PC-3 (cell line): ENCODE data around the gene ATP5IF1. TPM values are rescaled to one million over a fixed set of nuclear protein-coding genes. Genes with fewer than 3 reads are reported as not detected.

ENCODE experiments used
- ATAC-seq: fragments of 200-7000 bp; cut with Tn5 transposase; 2 replicates; pipeline ENCODE4 v1.9.1; 2020; ENCODE audit warnings: mild to moderate bottlenecking, moderate library complexity
- BruUV-seq: library from RNA; stranded (reverse); fragments of 400-500 nt; replicated peaks from 2 replicates; lab custom pipeline; 2021; lab: Mats Ljungman, UMichigan
- CTCF ChIA-PET: fragments of 300-600 bp; sonication (Branson Sonifier 250); formaldehyde crosslinking; loops from one replicate; lab custom pipeline; 2022; ENCODE audit warnings: antibody characterized with exemption; lab: Charles Lee
- POLR2A ChIA-PET: fragments of 300-600 bp; sonication (Branson Sonifier 250); formaldehyde crosslinking; loops from one replicate; lab custom pipeline; 2022; ENCODE audit warnings: antibody characterized with exemption; ENCODE audit not compliant: unreplicated experiment; lab: Charles Lee
- DNase-seq: peaks from one replicate; pipeline ENCODE4 v3.0.0-alpha.2; 2015
- H2AFZ ChIP-seq: fragments of 300-600 bp; sonication (generic); 2 replicates; pipeline ENCODE4 v1.6.0; 2016; ENCODE audit warnings: antibody characterized with exemption, low read length
- H3F3A ChIP-seq: fragments of 300-600 bp; sonication (generic); one replicate; pipeline ENCODE4 v1.6.0; 2017; ENCODE audit warnings: antibody characterized with exemption, low read length, control low read depth, mild to moderate bottlenecking; ENCODE audit not compliant: unreplicated experiment
- H3K27ac ChIP-seq: fragments of 300-600 bp; sonication (generic); 2 replicates; pipeline ENCODE4 v1.5.1; 2016; ENCODE audit warnings: mild to moderate bottlenecking, low read length
- H3K27me3 ChIP-seq: fragments of 300-600 bp; sonication (generic); 2 replicates; pipeline ENCODE4 v1.6.1; 2016; ENCODE audit warnings: low read length, mixed read lengths
- H3K36me3 ChIP-seq: fragments of 300-600 bp; sonication (generic); 2 replicates; pipeline ENCODE4 v1.6.1; 2016; ENCODE audit warnings: low read depth, mixed run types, low read length, mixed read lengths
- H3K4me1 ChIP-seq: fragments of 300-600 bp; sonication (generic); 2 replicates; pipeline ENCODE4 v1.5.1; 2016; ENCODE audit warnings: low read length; ENCODE audit not compliant: insufficient read depth
- H3K4me2 ChIP-seq: fragments of 300-600 bp; sonication (generic); 2 replicates; pipeline ENCODE4 v1.6.0; 2016; ENCODE audit warnings: low read length
- H3K4me3 ChIP-seq: fragments of 300-600 bp; sonication (generic); 2 replicates; pipeline ENCODE4 v1.5.1; 2016; ENCODE audit warnings: mild to moderate bottlenecking, low read length, mixed read lengths
- H3K79me2 ChIP-seq: fragments of 300-600 bp; sonication (generic); 2 replicates; pipeline ENCODE4 v1.6.1; 2017; ENCODE audit warnings: low read length, mixed read lengths
- H3K9ac ChIP-seq: fragments of 300-600 bp; sonication (generic); 2 replicates; pipeline ENCODE4 v1.6.0; 2016; ENCODE audit warnings: mild to moderate bottlenecking, low read length
- H3K9me2 ChIP-seq: fragments of 300-600 bp; sonication (generic); replicated peaks from 2 replicates; pipeline ENCODE4 v1.6.1; 2016; ENCODE audit warnings: mixed run types, low read length, mixed read lengths
- H3K9me3 ChIP-seq: fragments of 300-600 bp; sonication (generic); 2 replicates; pipeline ENCODE4 v1.6.1; 2016; ENCODE audit warnings: low read length, mixed read lengths
- H4K20me1 ChIP-seq: fragments of 300-600 bp; sonication (generic); 2 replicates; pipeline ENCODE4 v1.6.1; 2016; ENCODE audit warnings: low read length, mixed read lengths
- EZH2 ChIP-seq: fragments of 300-600 bp; sonication (generic); IDR thresholded peaks from one replicate; pipeline ENCODE4 v1.6.1; 2017; ENCODE audit warnings: antibody characterized with exemption, mild to moderate bottlenecking, low read length; ENCODE audit not compliant: unreplicated experiment
- EZH2phosphoT487 ChIP-seq: fragments of 300-600 bp; sonication (generic); IDR thresholded peaks from 2 replicates; pipeline ENCODE4 v1.6.1; 2018; ENCODE audit warnings: mild to moderate bottlenecking, antibody characterized with exemption, low read length, borderline replicate concordance
- intact Hi-C: fragments of 100-400 bp; cut with micrococcal nuclease; formaldehyde crosslinking; loops from 2 replicates; pipeline ENCODE4 v1.9.0; 2023
- total RNA-seq: library from RNA; depleted of rRNA; stranded (reverse); fragments of >200 nt; gene quantifications from 2 replicates; pipeline ENCODE4 v1.2.3, GENCODE V29; 2014
- TF ChIP-seq, protein P1 (sequence below): fragments of 300-600 bp; sonication (generic); conservative IDR thresholded peaks from 2 replicates; pipeline ENCODE4 v1.5.1; 2017; ENCODE audit warnings: antibody characterized with exemption, low read depth, mild to moderate bottlenecking, low read length

ATP5IF1 gene
- total RNA-seq, 1 experiment from 2014 or later: 364 TPM

DNA sequence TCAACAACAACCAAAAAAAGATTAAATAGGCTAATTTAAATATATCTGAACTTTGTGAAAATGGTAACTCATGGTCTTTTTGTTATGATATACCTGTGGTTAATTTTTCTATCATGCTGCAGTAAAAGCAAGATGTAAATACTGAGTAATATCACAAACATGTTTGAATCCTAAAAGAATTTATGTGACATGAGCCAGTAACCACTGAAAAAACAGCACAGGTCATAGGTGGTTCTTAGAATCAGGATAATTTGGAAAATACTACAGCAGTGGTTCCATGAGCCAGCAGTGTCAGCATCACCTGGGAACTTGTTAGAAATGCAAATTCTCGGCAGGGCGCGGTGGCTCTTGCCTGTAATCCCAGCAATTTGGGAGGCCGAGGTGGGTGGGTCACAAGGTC, 4.1 kb downstream of the ATP5IF1 start:
- intact Hi-C loops: no loop called here

DNA sequence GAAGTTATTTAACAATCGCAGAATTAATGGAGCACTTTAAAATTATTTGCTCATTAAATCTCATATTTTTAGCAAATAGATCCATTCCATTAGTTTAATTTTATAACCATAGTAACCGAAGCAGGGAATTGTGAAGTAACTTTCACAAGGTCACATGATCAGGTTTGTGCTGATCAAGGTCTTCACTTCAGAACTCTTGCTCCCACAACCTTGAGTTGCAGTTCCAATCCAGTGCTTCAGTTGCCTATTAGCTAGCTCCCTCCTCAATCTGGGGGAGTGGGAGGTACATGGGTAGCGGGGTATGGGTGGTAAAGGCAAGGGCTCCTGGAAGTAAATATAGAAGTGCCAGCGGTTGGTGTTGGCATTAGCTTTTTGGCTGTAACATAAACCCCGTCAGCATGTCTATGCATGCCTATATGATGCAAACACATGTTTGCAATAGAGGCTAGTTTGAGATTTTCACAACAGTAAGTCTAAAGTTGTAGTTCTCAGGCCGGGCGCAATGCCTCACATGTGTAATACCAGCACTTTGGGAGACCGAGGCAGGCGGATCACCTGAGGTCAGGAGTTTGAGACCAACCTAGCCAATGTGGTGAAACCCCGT, 5.8 kb downstream of the ATP5IF1 start:
- BruUV-seq: no TSS peak
- DNase-seq (no peak), ATAC-seq (no peak)
- Histone ChIP-seq H3K27ac (no peak overlapping the region), H3K9ac (no peak overlapping the region), H3K4me1 (peaks cover 28% of the 10 kb centered on the region), H3K36me3 (0 out of 2 replicates have a peak, but pooled peaks cover 4% of the 10 kb centered on the region), H3K9me3 (no peaks in the 10 kb centered on the region), H3K4me3 (no peak overlapping the region), H4K20me1 (no peaks in the 10 kb centered on the region), H3K27me3 (no peaks in the 10 kb centered on the region), H3K4me2 (no peak overlapping the region), H2AFZ (no peak overlapping the region), H3F3A (peaks cover 8% of the 10 kb centered on the region), H3K9me2 (no peaks in the 10 kb centered on the region), H3K79me2 (peaks cover 21% of the 10 kb centered on the region)
- no peak for TF ChIP-seq EZH2
- intact Hi-C loops: no loop called here
- CTCF ChIA-PET: no interaction called here
- POLR2A ChIA-PET: no interaction called here

More for the DNA sequence above, 4.1 kb downstream of the ATP5IF1 start:
- peak; percentile 53 for ATAC-seq
- H3K4me2 ChIP-seq: peak overlapping the region; percentile 30; the same call in 1 of the 2 replicates
- peaks cover 29% of the 10 kb centered on the region for H3K79me2 ChIP-seq
- H2AFZ ChIP-seq: no peak overlapping the region
- no peaks in the 10 kb centered on the region for H4K20me1 ChIP-seq
- H3F3A ChIP-seq: peaks cover 8% of the 10 kb centered on the region
- H3K27ac ChIP-seq: peak overlapping the region; percentile 31
- no peak overlapping the region for H3K4me3 ChIP-seq
- no TSS peak for BruUV-seq
- TF ChIP-seq EZH2phosphoT487 (no peak), EZH2 (no peak)
- TF ChIP-seq, protein P1, sequence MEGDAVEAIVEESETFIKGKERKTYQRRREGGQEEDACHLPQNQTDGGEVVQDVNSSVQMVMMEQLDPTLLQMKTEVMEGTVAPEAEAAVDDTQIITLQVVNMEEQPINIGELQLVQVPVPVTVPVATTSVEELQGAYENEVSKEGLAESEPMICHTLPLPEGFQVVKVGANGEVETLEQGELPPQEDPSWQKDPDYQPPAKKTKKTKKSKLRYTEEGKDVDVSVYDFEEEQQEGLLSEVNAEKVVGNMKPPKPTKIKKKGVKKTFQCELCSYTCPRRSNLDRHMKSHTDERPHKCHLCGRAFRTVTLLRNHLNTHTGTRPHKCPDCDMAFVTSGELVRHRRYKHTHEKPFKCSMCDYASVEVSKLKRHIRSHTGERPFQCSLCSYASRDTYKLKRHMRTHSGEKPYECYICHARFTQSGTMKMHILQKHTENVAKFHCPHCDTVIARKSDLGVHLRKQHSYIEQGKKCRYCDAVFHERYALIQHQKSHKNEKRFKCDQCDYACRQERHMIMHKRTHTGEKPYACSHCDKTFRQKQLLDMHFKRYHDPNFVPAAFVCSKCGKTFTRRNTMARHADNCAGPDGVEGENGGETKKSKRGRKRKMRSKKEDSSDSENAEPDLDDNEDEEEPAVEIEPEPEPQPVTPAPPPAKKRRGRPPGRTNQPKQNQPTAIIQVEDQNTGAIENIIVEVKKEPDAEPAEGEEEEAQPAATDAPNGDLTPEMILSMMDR: no peak
- no peaks in the 10 kb centered on the region for H3K9me3 ChIP-seq
- H3K9me2 ChIP-seq: no peaks in the 10 kb centered on the region
- peak; percentile 84 for DNase-seq
- peaks cover 29% of the 10 kb centered on the region for H3K4me1 ChIP-seq
- no peak overlapping the region for H3K9ac ChIP-seq
- no peaks in the 10 kb centered on the region for H3K27me3 ChIP-seq
- 0 out of 2 replicates have a peak, but pooled peaks cover 4% of the 10 kb centered on the region for H3K36me3 ChIP-seq
- CTCF ChIA-PET: no interaction called here
- POLR2A ChIA-PET: interaction anchor here (0.7 kb wide), 1 partner anchor 173 kb away, joined by 3 read pairs; no protein-coding TSS in a partner anchor

DNA sequence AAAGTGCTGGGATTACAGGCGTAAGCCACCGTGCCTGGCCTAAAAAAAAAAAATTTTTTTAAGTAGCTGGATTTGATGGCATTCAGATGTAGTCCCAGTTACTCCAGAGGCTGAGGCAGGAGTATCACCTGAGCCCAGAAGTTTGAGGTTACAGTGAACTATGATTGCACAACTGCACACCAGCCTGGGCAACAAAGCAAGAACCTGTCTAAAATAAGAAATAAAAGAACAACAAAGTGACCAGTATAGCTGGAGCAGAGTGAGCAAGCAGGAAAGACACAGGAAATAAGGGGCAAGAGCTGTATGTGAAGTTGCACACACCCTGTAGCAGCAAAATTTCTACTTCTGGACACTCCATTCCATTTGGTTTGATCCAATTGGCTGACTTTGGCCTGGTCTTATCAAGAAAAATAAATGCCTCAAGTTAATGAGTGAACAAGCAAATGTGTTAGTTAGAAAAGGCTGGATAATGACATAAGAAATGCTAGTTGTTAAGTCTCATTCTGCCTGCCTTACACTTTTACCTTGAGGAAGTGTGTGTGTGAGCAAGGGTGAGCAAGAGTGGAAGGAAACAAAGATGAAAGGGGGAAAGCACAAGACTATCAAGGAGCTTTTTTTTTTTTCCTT, 7.9 kb downstream of the ATP5IF1 start:
- H3K4me1 ChIP-seq: peaks cover 32% of the 10 kb centered on the region
- H3K27ac ChIP-seq: no peak overlapping the region
- no peaks in the 10 kb centered on the region for H3K36me3 ChIP-seq
- H4K20me1 ChIP-seq: no peaks in the 10 kb centered on the region
- H3K4me3 ChIP-seq: no peak overlapping the region
- no TSS peak for BruUV-seq
- ChIA-PET POLR2A (interaction anchor here (0.7 kb wide), 1 partner anchor 125 kb away, joined by 6 read pairs; no protein-coding TSS in a partner anchor), CTCF (interaction anchor here (0.6 kb wide), 1 partner anchor 118 kb away, joined by 3 read pairs; no protein-coding TSS in a partner anchor)
- no peaks in the 10 kb centered on the region for H3K9me2 ChIP-seq
- H3K9me3 ChIP-seq: no peaks in the 10 kb centered on the region
- H3K4me2 ChIP-seq: no peak overlapping the region
- peaks cover 8% of the 10 kb centered on the region for H3F3A ChIP-seq
- intact Hi-C loops: no loop called here
- no peak overlapping the region for H2AFZ ChIP-seq
- no peaks in the 10 kb centered on the region for H3K27me3 ChIP-seq
- TF ChIP-seq, protein P1: no peak
- TF ChIP-seq EZH2 (no peak), EZH2phosphoT487 (no peak)
- no peak overlapping the region for H3K9ac ChIP-seq
- peaks cover 6% of the 10 kb centered on the region; the same call in 1 of the 2 replicates for H3K79me2 ChIP-seq
- ATAC-seq (no peak), DNase-seq (no peak)
